ENCODE results near the gene WIPI1.

WIPI1 gene, protein sequence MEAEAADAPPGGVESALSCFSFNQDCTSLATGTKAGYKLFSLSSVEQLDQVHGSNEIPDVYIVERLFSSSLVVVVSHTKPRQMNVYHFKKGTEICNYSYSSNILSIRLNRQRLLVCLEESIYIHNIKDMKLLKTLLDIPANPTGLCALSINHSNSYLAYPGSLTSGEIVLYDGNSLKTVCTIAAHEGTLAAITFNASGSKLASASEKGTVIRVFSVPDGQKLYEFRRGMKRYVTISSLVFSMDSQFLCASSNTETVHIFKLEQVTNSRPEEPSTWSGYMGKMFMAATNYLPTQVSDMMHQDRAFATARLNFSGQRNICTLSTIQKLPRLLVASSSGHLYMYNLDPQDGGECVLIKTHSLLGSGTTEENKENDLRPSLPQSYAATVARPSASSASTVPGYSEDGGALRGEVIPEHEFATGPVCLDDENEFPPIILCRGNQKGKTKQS

DNA sequence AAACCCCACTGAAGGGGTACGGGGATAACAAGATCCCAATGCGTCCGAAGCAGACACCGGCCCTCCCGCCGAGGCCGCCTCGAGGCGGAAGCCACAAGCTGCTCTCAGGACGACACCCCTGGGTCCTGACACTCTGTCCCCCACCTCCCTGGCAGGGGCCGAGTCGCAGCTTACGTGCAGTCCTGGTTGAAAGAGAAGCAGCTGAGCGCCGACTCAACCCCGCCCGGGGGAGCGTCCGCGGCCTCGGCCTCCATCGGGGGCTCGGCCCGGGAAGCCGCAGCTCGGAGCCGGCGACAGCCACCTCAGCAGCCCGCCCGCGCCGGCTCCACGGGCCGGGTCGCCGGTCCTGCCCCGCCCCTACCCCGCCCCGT, at the start of gene WIPI1:
Gene WIPI1, minus strand, starts transcription at position 329 of the 371 bp plus-strand sequence. Its CDS starts 75 bp downstream, at position 254.
- TF ChIP-seq, protein P1, sequence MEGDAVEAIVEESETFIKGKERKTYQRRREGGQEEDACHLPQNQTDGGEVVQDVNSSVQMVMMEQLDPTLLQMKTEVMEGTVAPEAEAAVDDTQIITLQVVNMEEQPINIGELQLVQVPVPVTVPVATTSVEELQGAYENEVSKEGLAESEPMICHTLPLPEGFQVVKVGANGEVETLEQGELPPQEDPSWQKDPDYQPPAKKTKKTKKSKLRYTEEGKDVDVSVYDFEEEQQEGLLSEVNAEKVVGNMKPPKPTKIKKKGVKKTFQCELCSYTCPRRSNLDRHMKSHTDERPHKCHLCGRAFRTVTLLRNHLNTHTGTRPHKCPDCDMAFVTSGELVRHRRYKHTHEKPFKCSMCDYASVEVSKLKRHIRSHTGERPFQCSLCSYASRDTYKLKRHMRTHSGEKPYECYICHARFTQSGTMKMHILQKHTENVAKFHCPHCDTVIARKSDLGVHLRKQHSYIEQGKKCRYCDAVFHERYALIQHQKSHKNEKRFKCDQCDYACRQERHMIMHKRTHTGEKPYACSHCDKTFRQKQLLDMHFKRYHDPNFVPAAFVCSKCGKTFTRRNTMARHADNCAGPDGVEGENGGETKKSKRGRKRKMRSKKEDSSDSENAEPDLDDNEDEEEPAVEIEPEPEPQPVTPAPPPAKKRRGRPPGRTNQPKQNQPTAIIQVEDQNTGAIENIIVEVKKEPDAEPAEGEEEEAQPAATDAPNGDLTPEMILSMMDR (conservative IDR thresholded peaks at IDR 0.05; ENCODE audit: low read depth), result no peak
- POLR2A ChIA-PET (ENCODE audit: low non-redundant PET), result interaction anchor here (0.9 kb wide), 1 partner anchor 20 kb away, joined by 6 read pairs; no protein-coding TSS in a partner anchor
- H3K27ac ChIP-seq, result peak within 1 kb of the TSS; percentile 90

DNA sequence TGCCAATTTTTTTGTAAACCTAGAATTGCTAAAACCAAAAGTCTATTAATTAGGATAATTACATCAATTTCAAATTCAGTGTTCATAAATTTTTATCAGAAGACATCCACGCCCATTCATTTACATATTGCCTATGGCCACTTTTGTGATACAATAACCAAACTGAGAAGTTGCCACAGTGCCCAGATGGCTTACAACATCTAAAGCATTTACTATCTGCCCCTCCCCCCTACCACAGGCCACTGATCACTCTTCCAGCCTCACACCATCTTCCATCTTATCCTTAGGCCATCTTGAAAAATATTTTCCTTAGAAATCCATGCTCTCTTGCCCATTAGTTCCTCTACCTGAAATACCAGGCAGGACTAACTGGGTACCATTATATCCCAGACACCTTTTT, 48.7 kb upstream of the WIPI1 start:
- no peak for DNase-seq (ENCODE audit: low spot score)
- TF ChIP-seq, protein P1 (conservative IDR thresholded peaks at IDR 0.05; ENCODE audit: low read depth), result no peak
- ChIA-PET POLR2A (ENCODE audit: low non-redundant PET) (no interaction called here), CTCF (no interaction called here)
- no peak overlapping the region for H3K27ac ChIP-seq

More for the DNA sequence above, at the start of gene WIPI1:
- no peak for DNase-seq (ENCODE audit: low spot score)
- CTCF ChIA-PET, result no interaction called here

DNA sequence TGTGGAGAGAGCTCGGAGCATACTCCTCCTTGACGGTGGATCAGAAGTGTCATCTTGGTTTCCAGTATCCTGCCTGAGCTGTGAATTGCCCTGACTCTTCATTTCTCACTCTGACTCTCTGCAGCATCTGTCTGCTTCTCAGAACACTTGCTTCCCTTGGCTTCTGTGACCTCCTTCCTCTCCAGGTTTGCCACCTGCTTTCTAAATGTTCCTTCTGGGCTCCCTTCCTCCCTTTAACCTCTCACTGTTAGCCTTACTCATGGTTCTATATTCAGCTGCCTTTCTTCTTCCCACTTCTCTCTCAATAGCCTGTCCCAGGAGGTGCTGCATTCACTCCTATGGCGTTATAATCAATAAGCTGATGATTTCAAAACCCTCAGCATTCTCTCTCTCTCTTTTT, 43.8 kb upstream of the WIPI1 start:
- CTCF ChIA-PET, result no interaction called here
- POLR2A ChIA-PET (ENCODE audit: low non-redundant PET), result no interaction called here

DNA sequence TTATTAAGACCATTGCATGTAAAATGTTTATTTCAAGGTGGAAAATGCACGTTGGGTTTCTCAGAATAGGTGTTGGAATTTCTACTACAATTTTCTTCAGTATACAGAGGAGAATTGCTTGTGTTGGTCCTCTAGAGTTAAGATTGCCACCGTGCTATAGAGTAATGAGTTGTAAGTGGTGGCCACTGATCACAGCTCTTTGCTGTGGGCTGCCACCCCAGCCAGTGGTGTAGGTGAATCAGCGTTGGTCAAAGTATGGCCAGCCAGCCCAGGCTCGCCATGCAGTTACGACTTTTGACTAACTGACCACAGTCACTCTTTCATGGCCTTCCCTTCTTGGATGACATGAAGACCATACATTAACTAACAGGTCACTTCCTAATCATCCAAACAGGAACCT, 42.3 kb upstream of the WIPI1 start:
- POLR2A ChIA-PET (ENCODE audit: low non-redundant PET), result no interaction called here
- H3K27ac ChIP-seq, result no peak overlapping the region
- TF ChIP-seq, protein P1 (conservative IDR thresholded peaks at IDR 0.05; ENCODE audit: low read depth), result no peak
- CTCF ChIA-PET, result no interaction called here
- DNase-seq (ENCODE audit: low spot score), result no peak

More for the DNA sequence above, 43.8 kb upstream of the WIPI1 start:
- H3K27ac ChIP-seq, result no peak overlapping the region
- no peak for DNase-seq (ENCODE audit: low spot score)
- TF ChIP-seq, protein P1 (conservative IDR thresholded peaks at IDR 0.05; ENCODE audit: low read depth), result no peak

DNA sequence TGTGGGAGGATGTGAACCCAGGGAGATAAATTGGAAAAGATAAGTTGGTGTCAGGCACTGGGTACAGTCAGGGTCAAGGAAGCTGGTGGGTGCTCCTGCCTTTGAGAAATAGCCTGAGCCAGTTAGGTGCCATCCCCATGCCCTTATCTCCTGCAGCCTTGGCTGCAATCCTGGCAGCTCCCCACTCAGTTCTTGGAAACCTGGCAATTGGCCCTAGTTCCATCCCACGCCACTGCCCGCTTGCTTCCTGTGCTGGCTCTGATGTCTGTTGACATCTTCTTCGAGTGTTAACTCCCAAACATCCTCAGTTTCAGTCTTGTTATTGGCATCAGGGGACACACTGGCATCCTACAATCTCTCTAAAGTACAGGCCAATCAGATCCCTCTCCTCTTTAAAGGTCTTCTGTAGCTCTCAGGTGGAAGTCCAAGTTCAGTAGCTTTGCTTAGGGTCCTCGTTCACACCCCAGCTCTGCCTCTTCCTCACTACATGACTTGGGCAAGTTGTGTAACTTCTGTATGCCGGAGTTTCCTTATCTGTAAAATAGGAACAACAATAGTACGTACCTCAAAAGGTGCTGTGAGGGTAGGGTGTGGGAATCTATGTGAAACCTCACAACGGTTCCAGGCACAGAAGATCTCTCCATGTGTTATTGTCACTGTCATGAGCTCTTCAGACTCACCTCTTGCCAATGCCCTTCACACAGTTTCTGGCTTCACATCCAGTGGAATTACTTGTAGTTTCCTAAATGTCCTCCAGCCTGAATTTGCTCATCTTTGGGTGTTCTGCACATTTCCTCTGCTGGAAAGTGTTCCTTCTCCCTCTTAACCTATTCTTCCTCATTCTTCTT, 41.4 kb upstream of the WIPI1 start:
- ChIA-PET POLR2A (ENCODE audit: low non-redundant PET) (no interaction called here), CTCF (interaction anchor here (0.7 kb wide), 1 partner anchor 28 kb away, joined by 4 read pairs; no protein-coding TSS in a partner anchor)
- H3K27ac ChIP-seq, result no peak overlapping the region
- no peak for DNase-seq (ENCODE audit: low spot score)
- TF ChIP-seq, protein P1 (conservative IDR thresholded peaks at IDR 0.05; ENCODE audit: low read depth), result no peak

DNA sequence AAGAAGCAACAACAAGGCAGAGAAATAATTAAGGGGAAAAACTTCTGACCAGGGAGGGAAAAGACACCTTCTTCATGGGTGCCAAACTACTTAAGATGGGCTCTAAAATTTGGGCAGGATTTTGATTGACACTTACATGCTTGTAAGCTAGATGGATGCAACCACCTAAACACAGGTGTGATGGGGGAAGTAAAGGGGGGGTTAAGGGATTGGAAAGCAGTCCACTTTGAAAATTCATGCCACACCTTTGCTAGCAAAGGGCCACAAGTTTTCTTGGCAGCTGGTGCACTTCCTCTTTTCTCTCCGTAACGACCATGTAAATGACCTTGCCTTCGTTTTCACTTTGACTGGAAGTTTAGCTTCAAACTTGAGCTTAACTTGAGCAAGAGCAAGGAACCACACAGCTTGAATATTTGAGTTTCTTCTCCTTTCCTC, 40.6 kb upstream of the WIPI1 start:
- H3K27ac ChIP-seq, result no peak overlapping the region
- CTCF ChIA-PET, result interaction anchor here (0.6 kb wide), 1 partner anchor 202 kb away, joined by 4 read pairs; no protein-coding TSS in a partner anchor
- POLR2A ChIA-PET (ENCODE audit: low non-redundant PET), result no interaction called here
- no peak for DNase-seq (ENCODE audit: low spot score)
- TF ChIP-seq, protein P1 (conservative IDR thresholded peaks at IDR 0.05; ENCODE audit: low read depth), result no peak

Measured in RWPE1 (cell line).